ENCODE measurements around the gene GRIA1. TPM values are rescaled to one million over a fixed set of nuclear protein-coding genes. Genes with fewer than 3 reads are reported as not detected.
"Not testable (repeated sequence)": the region's sequence is repeated elsewhere in the genome, so short reads cannot be mapped to it uniquely, and the experiment has no call there.

Gene GRIA1
- total and polyA plus RNA-seq, 2 of the 13 experiments (the other 11 are each of a cell fraction or from before 2014, with no cell fraction given), result not detected

DNA sequence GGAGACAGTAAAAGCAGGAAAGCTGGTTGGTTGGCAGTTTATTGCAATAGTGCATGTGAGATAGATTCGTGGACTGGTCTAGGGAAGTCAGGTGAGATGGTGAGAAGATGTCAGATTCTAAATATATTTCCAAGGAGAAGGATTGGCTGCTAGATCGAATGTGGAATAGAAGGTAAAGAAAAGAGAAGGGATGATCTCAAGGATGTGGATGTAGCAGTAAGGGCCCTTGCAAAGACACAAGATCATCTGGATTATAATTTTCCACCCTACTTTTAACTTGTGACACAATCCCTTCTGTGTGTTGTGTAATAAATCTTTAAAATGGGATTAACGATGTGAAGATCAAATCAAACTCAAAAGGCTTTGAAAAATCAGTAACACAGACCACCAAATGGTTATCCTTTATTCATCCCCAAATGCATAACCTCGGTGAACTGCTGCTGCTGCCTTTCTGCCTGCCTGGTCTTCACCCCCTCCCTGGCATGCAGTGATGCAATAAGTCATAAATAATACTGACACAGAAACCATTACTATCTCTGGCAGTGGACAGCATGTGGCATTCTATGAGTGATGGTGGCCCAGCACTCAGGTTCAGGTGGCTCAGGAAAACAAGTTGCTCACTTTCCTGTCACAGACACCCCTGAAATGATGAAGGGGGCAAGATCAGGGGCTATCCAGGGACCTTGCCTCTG lies 369.9 kb downstream of the GRIA1 start:
- Histone ChIP-seq H3K27me3 (ENCODE audit: control insufficient read depth in 1 of 2, insufficient read depth in 2 of 2, low read length in 2 of 2) (no peaks in the 10 kb centered on the region), H3K4me2 (ENCODE audit: low read depth, low read length) (no peak overlapping the region), H2AFZ (ENCODE audit: low read length) (no peak overlapping the region), H3K4me3 (replicated peaks in 1 of 3; ENCODE audit: insufficient read depth in 1 of 3, low read depth in 2 of 3, low read length in 3 of 3) (no peak overlapping the region), H3K79me2 (ENCODE audit: insufficient read depth, low read length) (no peaks in the 10 kb centered on the region), H3K36me3 (replicated peaks in 1 of 2; ENCODE audit: control insufficient read depth in 1 of 2, insufficient read depth in 2 of 2, low read length in 2 of 2) (no peaks in the 10 kb centered on the region), H3K27ac (ENCODE audit: extremely low read length, insufficient read depth, low read length) (no peak overlapping the region), H3K9me3 (ENCODE audit: low read length) (no peaks in the 10 kb centered on the region), H4K20me1 (ENCODE audit: insufficient read depth, low read length) (no peaks in the 10 kb centered on the region), H3K4me1 (ENCODE audit: insufficient read depth, low read length) (no peaks in the 10 kb centered on the region), H3K9ac (ENCODE audit: insufficient read depth, low read depth, low read length) (no peak overlapping the region)
- 2% methylated on average over 4 of the region's 4 CpGs for WGBS (ENCODE audit: low lambda C conversion rate)
- TF ChIP-seq ZNF484 (CRISPR knock-in tag; IDR thresholded peaks at IDR 0.05; ENCODE audit: borderline replicate concordance, low read depth) (no peak), ZNF33B (CRISPR knock-in tag; IDR thresholded peaks at IDR 0.05) (no peak), ZNF792 (CRISPR knock-in tag; IDR thresholded peaks at IDR 0.05) (no peak), ZNF138 (CRISPR knock-in tag; IDR thresholded peaks at IDR 0.05; ENCODE audit: low read depth) (no peak), AGO2 (optimal IDR thresholded peaks at IDR 0.05; ENCODE audit: low read depth, low read length) (no peak), ISL2 (CRISPR knock-in tag; IDR thresholded peaks at IDR 0.05) (no peak), ZNF543 (CRISPR knock-in tag; IDR thresholded peaks at IDR 0.05) (no peak), STAT5B (CRISPR knock-in tag; IDR thresholded peaks at IDR 0.05) (no peak), ERF (CRISPR knock-in tag; IDR thresholded peaks at IDR 0.05) (no peak), ZNF781 (CRISPR knock-in tag; IDR thresholded peaks at IDR 0.05; ENCODE audit: borderline replicate concordance, not compliant biosample characterization) (no peak), HCFC1 (IDR thresholded peaks at IDR 0.05; ENCODE audit: low read depth, low read length) (no peak), NR2F2 (IDR thresholded peaks at IDR 0.05; ENCODE audit: borderline replicate concordance, low read depth) (no peak), IKZF4 (CRISPR knock-in tag; IDR thresholded peaks at IDR 0.05; ENCODE audit: borderline replicate concordance, low read depth, not compliant biosample characterization) (no peak)
- TF ChIP-seq, protein P1, sequence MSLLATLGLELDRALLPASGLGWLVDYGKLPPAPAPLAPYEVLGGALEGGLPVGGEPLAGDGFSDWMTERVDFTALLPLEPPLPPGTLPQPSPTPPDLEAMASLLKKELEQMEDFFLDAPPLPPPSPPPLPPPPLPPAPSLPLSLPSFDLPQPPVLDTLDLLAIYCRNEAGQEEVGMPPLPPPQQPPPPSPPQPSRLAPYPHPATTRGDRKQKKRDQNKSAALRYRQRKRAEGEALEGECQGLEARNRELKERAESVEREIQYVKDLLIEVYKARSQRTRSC (CRISPR knock-in tag; IDR thresholded peaks at IDR 0.05; ENCODE audit: low read depth), result no peak
- TF ChIP-seq, protein P2, sequence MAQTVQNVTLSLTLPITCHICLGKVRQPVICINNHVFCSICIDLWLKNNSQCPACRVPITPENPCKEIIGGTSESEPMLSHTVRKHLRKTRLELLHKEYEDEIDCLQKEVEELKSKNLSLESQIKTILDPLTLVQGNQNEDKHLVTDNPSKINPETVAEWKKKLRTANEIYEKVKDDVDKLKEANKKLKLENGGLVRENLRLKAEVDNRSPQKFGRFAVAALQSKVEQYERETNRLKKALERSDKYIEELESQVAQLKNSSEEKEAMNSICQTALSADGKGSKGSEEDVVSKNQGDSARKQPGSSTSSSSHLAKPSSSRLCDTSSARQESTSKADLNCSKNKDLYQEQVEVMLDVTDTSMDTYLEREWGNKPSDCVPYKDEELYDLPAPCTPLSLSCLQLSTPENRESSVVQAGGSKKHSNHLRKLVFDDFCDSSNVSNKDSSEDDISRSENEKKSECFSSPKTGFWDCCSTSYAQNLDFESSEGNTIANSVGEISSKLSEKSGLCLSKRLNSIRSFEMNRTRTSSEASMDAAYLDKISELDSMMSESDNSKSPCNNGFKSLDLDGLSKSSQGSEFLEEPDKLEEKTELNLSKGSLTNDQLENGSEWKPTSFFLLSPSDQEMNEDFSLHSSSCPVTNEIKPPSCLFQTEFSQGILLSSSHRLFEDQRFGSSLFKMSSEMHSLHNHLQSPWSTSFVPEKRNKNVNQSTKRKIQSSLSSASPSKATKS (CRISPR knock-in tag; IDR thresholded peaks at IDR 0.05), result no peak
- in situ Hi-C loops (cut with HindIII; ENCODE audit: extremely low pct_ligation_motif_present, low pct_unique_long_range_greater_than_20kb), result no loop called here
- intact Hi-C loops (cut with micrococcal nuclease; ENCODE audit: unreplicated experiment), result no loop called here
- CTCF ChIA-PET (ENCODE audit: low intra/inter-chr PET ratio, low total read pairs), result no interaction called here
- POLR2A ChIA-PET, result no interaction called here
- ATAC-seq (no peak), DNase-seq (ENCODE audit: low spot score) (no peak), FAIRE-seq (no peak)
- no TSS peak for BruUV-seq (replicated peaks)

DNA sequence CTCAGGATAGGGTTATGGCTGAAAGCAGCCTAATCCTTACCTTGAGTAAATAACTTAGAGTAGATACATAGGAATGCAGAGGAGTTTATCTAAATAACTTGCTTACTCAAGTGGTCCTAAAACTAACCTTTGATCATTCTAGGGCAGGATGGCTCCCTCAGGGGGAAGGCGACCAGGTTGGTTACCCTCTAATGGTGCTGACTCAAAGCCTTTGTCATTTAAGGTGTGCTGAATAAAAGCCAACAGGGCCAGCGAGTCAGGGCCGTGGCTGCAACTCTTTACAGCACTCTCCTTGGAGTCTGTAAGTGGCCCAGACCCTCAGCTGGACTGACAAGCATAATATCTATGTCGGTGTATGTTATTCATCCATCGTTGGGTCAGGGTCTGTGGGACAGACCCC lies 372.4 kb downstream of the GRIA1 start:
- POLR2A ChIA-PET, result not testable (repeated sequence)

More for the DNA sequence above, 372.4 kb downstream of the GRIA1 start:
- in situ Hi-C loops (cut with HindIII; ENCODE audit: extremely low pct_ligation_motif_present, low pct_unique_long_range_greater_than_20kb); H3K4me1 ChIP-seq (ENCODE audit: insufficient read depth, low read length); H4K20me1 ChIP-seq (ENCODE audit: insufficient read depth, low read length); CTCF ChIA-PET (ENCODE audit: low intra/inter-chr PET ratio, low total read pairs); H2AFZ ChIP-seq (ENCODE audit: low read length); H3K79me2 ChIP-seq (ENCODE audit: insufficient read depth, low read length); ATAC-seq; H3K9ac ChIP-seq (ENCODE audit: insufficient read depth, low read depth, low read length); FAIRE-seq; H3K36me3 ChIP-seq (replicated peaks in 1 of 2; ENCODE audit: control insufficient read depth in 1 of 2, insufficient read depth in 2 of 2, low read length in 2 of 2); H3K4me3 ChIP-seq (replicated peaks in 1 of 3; ENCODE audit: insufficient read depth in 1 of 3, low read depth in 2 of 3, low read length in 3 of 3); BruUV-seq (replicated peaks); DNase-seq (ENCODE audit: low spot score); H3K4me2 ChIP-seq (ENCODE audit: low read depth, low read length); H3K27me3 ChIP-seq (ENCODE audit: control insufficient read depth in 1 of 2, insufficient read depth in 2 of 2, low read length in 2 of 2); H3K27ac ChIP-seq (ENCODE audit: extremely low read length, insufficient read depth, low read length); H3K9me3 ChIP-seq (ENCODE audit: low read length); intact Hi-C loops (cut with micrococcal nuclease; ENCODE audit: unreplicated experiment): not testable (repeated sequence)
- 0% methylated on average over 5 of the region's 5 CpGs for WGBS (ENCODE audit: low lambda C conversion rate)
